ENCODE measurements around the gene ARHGAP4.

GRCh38 chrX:153908219-153908860 is 17.7 kb downstream of the ARHGAP4 start:
- TF ChIP-seq EZH2 (IDR thresholded peaks at IDR 0.05; ENCODE audit: low read depth) (no peak), CTCF (conservative IDR thresholded peaks at IDR 0.05) (no peak)
